Measurements from ENCODE around the gene LGALS13. TPM values are rescaled to one million over a fixed set of nuclear protein-coding genes. Genes with fewer than 3 reads are reported as not detected.

The LGALS13 gene, protein sequence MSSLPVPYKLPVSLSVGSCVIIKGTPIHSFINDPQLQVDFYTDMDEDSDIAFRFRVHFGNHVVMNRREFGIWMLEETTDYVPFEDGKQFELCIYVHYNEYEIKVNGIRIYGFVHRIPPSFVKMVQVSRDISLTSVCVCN
- total RNA-seq, result not detected
- not detected for polyA plus RNA-seq (ENCODE audit: insufficient read depth, low read depth, low replicate concordance)
- long read RNA-seq, donor 1, result 0 reads
- long read RNA-seq, donor 2, result 0 reads
- long read RNA-seq, donor 3, result 0 reads
- long read RNA-seq, donor 4, result 0 reads
- long read RNA-seq, donor 5, result 0 reads
- long read RNA-seq, donor 6, result 0 reads
- long read RNA-seq, donor 7, result 0 reads
- long read RNA-seq, donor 8, result 0 reads
- long read RNA-seq, donor 9, result 0 reads
- long read RNA-seq, donor 10, result 0 reads

DNA sequence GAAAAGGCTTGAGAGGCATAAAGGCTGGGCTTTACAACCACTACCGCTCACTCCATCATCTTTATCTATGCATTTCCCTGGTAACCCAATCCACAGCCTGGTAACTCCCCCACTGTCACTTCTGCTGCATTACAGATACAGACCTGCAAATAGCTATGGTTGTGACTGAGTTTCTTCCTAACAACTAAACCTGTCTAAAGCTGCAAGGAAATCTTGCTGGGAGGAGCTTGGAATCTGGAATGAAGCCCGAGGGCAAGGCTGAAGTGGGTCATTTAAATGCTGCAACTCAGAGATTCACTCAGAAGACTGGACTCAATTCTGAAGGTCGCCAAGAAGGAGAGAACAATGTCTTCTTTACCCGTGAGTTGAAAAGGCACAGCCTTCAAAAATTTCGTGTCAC, at the start of gene LGALS13:
LGALS13 (plus strand) TSS at position 301 of the 400 bp plus-strand sequence; CDS start at position 346, 45 bp downstream.
- intact Hi-C loops (cut with DNase I), result no loop called here
- TF ChIP-seq, protein P1, sequence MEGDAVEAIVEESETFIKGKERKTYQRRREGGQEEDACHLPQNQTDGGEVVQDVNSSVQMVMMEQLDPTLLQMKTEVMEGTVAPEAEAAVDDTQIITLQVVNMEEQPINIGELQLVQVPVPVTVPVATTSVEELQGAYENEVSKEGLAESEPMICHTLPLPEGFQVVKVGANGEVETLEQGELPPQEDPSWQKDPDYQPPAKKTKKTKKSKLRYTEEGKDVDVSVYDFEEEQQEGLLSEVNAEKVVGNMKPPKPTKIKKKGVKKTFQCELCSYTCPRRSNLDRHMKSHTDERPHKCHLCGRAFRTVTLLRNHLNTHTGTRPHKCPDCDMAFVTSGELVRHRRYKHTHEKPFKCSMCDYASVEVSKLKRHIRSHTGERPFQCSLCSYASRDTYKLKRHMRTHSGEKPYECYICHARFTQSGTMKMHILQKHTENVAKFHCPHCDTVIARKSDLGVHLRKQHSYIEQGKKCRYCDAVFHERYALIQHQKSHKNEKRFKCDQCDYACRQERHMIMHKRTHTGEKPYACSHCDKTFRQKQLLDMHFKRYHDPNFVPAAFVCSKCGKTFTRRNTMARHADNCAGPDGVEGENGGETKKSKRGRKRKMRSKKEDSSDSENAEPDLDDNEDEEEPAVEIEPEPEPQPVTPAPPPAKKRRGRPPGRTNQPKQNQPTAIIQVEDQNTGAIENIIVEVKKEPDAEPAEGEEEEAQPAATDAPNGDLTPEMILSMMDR (IDR thresholded peaks at IDR 0.05; ENCODE audit: borderline replicate concordance, extremely low read depth, insufficient read depth), result no peak
- H3K9me3 ChIP-seq (ENCODE audit: control insufficient read depth in 2 of 3, insufficient read depth in 1 of 3, low read length in 3 of 3), result peaks cover 0 to 3% (median 0%) of the 10 kb centered on the region in 3 donors
- no peaks in the 10 kb centered on the region for H3K4me1 ChIP-seq (ENCODE audit: control insufficient read depth in 2 of 3, insufficient read depth in 2 of 3, low read depth in 1 of 3, low read length in 3 of 3)
- H3K9ac ChIP-seq (ENCODE audit: low read length in 3 of 3), result no peak within 1 kb of the TSS
- no peak within 1 kb of the TSS for H3K27ac ChIP-seq (ENCODE audit: low read depth in 2 of 2, low read length in 2 of 2)
- FAIRE-seq, result no peak
- H3K27me3 ChIP-seq (ENCODE audit: control insufficient read depth, insufficient read depth, low read length), result no peaks in the 10 kb centered on the region
- H3K4me3 ChIP-seq (ENCODE audit: low read length in 3 of 3), result no peak within 1 kb of the TSS
- no peaks in the 10 kb centered on the region for H3K36me3 ChIP-seq (ENCODE audit: control insufficient read depth in 2 of 3, insufficient read depth in 3 of 3, low read length in 3 of 3)
- DNase-seq, result peak in 2 of 5 donors; percentile 11 to 26

DNA sequence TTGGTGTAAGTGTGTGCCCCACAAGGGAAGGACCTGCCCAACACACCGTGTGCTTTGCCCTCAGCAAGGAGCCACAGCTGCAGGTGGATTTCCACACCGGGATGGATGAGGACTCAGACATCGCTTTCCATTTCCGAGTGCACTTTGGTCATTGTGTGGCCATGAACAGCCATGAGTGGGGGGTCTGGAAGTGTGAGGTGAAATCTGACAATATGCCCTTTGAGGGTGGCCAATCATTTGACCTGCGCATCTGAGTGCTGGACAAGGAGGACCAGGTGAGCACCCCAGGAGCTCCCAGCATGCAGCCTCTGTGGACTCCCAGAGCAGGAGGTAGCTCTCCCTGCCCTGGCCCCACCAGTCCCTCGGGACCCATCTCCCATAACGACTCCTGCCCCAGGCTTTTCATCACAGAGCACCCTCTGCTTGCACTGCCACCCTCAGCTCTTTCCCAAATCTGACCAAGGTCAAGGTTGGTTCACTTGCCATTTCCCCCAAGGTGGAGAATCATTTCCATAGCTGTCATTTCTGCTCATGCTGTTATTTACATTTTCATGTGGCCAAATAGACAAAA, 49.2 kb upstream of the LGALS13 start:
- Histone ChIP-seq H3K27me3 (ENCODE audit: control insufficient read depth, insufficient read depth, low read length) (no peaks in the 10 kb centered on the region), H3K4me1 (ENCODE audit: control insufficient read depth in 2 of 3, insufficient read depth in 2 of 3, low read depth in 1 of 3, low read length in 3 of 3) (no peaks in the 10 kb centered on the region), H3K4me3 (ENCODE audit: low read length in 3 of 3) (no peak overlapping the region), H3K9ac (ENCODE audit: low read length in 3 of 3) (no peak overlapping the region), H3K9me3 (ENCODE audit: control insufficient read depth in 2 of 3, insufficient read depth in 1 of 3, low read length in 3 of 3) (no peaks in the 10 kb centered on the region), H3K36me3 (ENCODE audit: control insufficient read depth in 2 of 3, insufficient read depth in 3 of 3, low read length in 3 of 3) (no peaks in the 10 kb centered on the region), H3K27ac (ENCODE audit: low read depth in 2 of 2, low read length in 2 of 2) (no peak overlapping the region)
- TF ChIP-seq, protein P1 (IDR thresholded peaks at IDR 0.05; ENCODE audit: borderline replicate concordance, extremely low read depth, insufficient read depth), result no peak
- intact Hi-C loops (cut with DNase I), result loop anchor here (5.0 kb wide), 1 partner anchor 119 kb away; no protein-coding TSS in a partner anchor
- no peak for DNase-seq
- FAIRE-seq, result no peak

DNA sequence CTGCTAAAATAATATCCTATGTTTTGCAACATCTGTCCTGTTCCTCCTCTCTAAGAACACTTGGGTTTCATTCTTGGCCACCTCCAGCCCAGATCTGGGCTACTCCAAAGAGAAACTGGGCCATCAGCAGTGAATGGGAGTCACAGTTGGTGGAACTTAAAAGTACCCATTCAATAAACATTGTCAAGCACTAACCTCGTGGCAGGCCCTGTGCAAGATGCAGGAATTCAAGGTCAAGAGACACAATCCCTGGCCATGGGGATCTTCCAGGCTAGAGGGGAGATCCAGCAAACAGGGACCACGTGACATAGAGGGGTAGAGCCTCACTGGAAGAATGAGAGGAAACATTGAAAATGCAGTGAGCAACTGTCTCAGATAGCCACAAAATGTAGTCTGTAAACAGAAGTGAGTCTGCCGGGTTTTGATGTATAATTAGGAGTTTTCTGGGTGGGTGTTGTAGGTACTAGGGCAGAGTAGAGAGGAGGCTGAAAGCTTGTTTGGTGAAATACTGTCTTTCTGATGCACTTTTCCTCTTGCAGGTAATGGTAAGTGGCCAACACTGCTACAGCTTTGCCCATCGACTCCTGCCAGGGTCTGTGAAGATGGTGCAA, 47.5 kb upstream of the LGALS13 start:
- Histone ChIP-seq H3K9ac (ENCODE audit: low read length in 3 of 3) (no peak overlapping the region), H3K27ac (ENCODE audit: low read depth in 2 of 2, low read length in 2 of 2) (no peak overlapping the region), H3K9me3 (ENCODE audit: control insufficient read depth in 2 of 3, insufficient read depth in 1 of 3, low read length in 3 of 3) (no peaks in the 10 kb centered on the region), H3K4me3 (ENCODE audit: low read length in 3 of 3) (no peak overlapping the region), H3K27me3 (ENCODE audit: control insufficient read depth, insufficient read depth, low read length) (no peaks in the 10 kb centered on the region), H3K4me1 (ENCODE audit: control insufficient read depth in 2 of 3, insufficient read depth in 2 of 3, low read depth in 1 of 3, low read length in 3 of 3) (no peaks in the 10 kb centered on the region), H3K36me3 (ENCODE audit: control insufficient read depth in 2 of 3, insufficient read depth in 3 of 3, low read length in 3 of 3) (no peaks in the 10 kb centered on the region)
- FAIRE-seq, result no peak
- no peak for DNase-seq
- intact Hi-C loops (cut with DNase I), result loop anchor here (5.0 kb wide), 1 partner anchor 117 kb away; no protein-coding TSS in a partner anchor
- TF ChIP-seq, protein P1 (IDR thresholded peaks at IDR 0.05; ENCODE audit: borderline replicate concordance, extremely low read depth, insufficient read depth), result no peak

All from kidney (tissue), 22 donors.